OCI-LY1 (cell line): ENCODE results near the gene GNRH2.

Experiments used
- H2AFZ ChIP-seq: fragments of 200-600 bp; sonication (generic), shearing (Covaris generic); 2 replicates; pipeline ENCODE4 v1.6.0; 2014; ENCODE audit warnings: antibody characterized with exemption, mild to moderate bottlenecking, low read length
- H3F3A ChIP-seq: fragments of 200-600 bp; sonication (generic), shearing (Covaris generic); 2 replicates; pipeline ENCODE4 v1.6.0; 2014; ENCODE audit warnings: mild to moderate bottlenecking, antibody characterized with exemption, low read length, moderate library complexity; ENCODE audit not compliant: insufficient read depth
- H3K27ac ChIP-seq: fragments of 200-600 bp; sonication (generic); 2 replicates; pipeline ENCODE4 v1.5.1; 2014; ENCODE audit warnings: low read length, mixed run types, mild to moderate bottlenecking, low read depth; ENCODE audit not compliant: poor library complexity, severe bottlenecking
- H3K27me3 ChIP-seq: fragments of 200-600 bp; sonication (generic); 2 replicates; pipeline ENCODE4 v1.6.0; 2014; ENCODE audit warnings: antibody characterized with exemption, mild to moderate bottlenecking, low read length, moderate library complexity; ENCODE audit not compliant: insufficient read depth
- H3K36me3 ChIP-seq: fragments of 200-600 bp; sonication (generic); 2 replicates; pipeline ENCODE4 v1.6.1; 2014; ENCODE audit warnings: mild to moderate bottlenecking, antibody characterized with exemption, low read length, moderate library complexity, mixed read lengths; ENCODE audit not compliant: insufficient read depth
- H3K4me1 ChIP-seq: fragments of 200-600 bp; sonication (generic); 2 replicates; pipeline ENCODE4 v1.5.1; 2014; ENCODE audit warnings: mild to moderate bottlenecking, low read length, moderate library complexity; ENCODE audit not compliant: insufficient read depth, severe bottlenecking
- H3K4me2 ChIP-seq: fragments of 200-600 bp; sonication (generic), shearing (Covaris generic); 2 replicates; pipeline ENCODE4 v1.6.1; 2014; ENCODE audit warnings: low read length
- H3K4me3 ChIP-seq: fragments of 200-600 bp; sonication (generic); 2 replicates; pipeline ENCODE4 v1.5.1; 2014; ENCODE audit warnings: low read length, low read depth, mild to moderate bottlenecking, mixed read lengths; ENCODE audit not compliant: poor library complexity, severe bottlenecking
- H3K79me2 ChIP-seq: fragments of 200-600 bp; shearing (Covaris generic); 2 replicates; pipeline ENCODE4 v1.6.1; 2016; ENCODE audit warnings: mixed run types, low read length, mixed read lengths; ENCODE audit not compliant: insufficient read depth
- H3K9ac ChIP-seq: fragments of 200-600 bp; sonication (generic), shearing (Covaris generic); 2 replicates; pipeline ENCODE4 v1.6.1; 2014; ENCODE audit warnings: mild to moderate bottlenecking, low read length, mixed read lengths
- H3K9me2 ChIP-seq: fragments of 200-600 bp; sonication (generic), shearing (Covaris generic); 2 replicates; pipeline ENCODE4 v1.6.1; 2014; ENCODE audit warnings: low read depth, mild to moderate bottlenecking, low read length, mixed read lengths
- H3K9me3 ChIP-seq: fragments of 200-600 bp; shearing (Covaris generic); 2 replicates; pipeline ENCODE4 v1.6.1; 2014; ENCODE audit warnings: low read length, mixed read lengths
- H4K20me1 ChIP-seq: fragments of 200-600 bp; sonication (generic), shearing (Covaris generic); 2 replicates; pipeline ENCODE4 v1.6.0; 2016; ENCODE audit warnings: mild to moderate bottlenecking, low read length; ENCODE audit not compliant: insufficient read depth
- CTCF ChIP-seq: fragments of 200-600 bp; sonication (generic), shearing (Covaris generic); IDR thresholded peaks from 2 replicates; pipeline ENCODE4 v1.5.1; 2017; ENCODE audit warnings: mild to moderate bottlenecking, antibody characterized with exemption, low read length, moderate library complexity, mixed read lengths
- EZH2 ChIP-seq: fragments of 200-600 bp; sonication (generic), shearing (Covaris generic); IDR thresholded peaks from 2 replicates; pipeline ENCODE4 v1.8.0; 2017; ENCODE audit warnings: borderline replicate concordance, mixed run types, mild to moderate bottlenecking, antibody characterized with exemption, low read length, moderate library complexity, mixed read lengths

GNRH2 gene

DNA sequence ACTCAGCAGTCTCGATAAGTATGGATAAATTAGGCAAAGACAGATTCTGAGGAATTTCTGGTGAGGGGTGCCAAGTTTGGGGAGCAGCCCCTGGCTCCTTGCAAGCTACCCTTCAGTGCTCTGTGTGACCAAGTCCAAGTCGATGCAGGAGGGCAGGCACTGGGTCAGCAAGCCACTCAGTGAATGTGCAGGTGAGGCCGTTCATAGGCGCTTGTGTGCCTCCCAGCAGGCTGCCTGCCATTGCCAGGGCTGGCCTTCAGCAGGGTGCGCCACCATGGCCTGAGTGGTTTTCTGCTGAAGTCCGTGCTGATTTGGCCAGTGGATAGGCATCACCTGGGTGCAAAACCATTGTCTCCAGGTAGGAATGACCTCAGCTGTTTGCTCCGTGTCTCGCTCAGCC, 3.3 kb upstream of the GNRH2 start:
- Histone ChIP-seq H4K20me1 (no peaks in the 10 kb centered on the region), H3K79me2 (no peaks in the 10 kb centered on the region), H3F3A (no peaks in the 10 kb centered on the region), H3K36me3 (peaks cover 51% of the 10 kb centered on the region), H3K4me2 (no peak overlapping the region), H3K4me1 (peaks cover 3% of the 10 kb centered on the region), H3K9me2 (no peaks in the 10 kb centered on the region), H3K27ac (no peak overlapping the region), H2AFZ (no peak overlapping the region), H3K27me3 (no peaks in the 10 kb centered on the region), H3K9me3 (no peaks in the 10 kb centered on the region), H3K4me3 (no peak overlapping the region), H3K9ac (no peak overlapping the region)
- no peak for TF ChIP-seq CTCF
- TF ChIP-seq EZH2, result no peak

- Histone ChIP-seq H3K9me2 (no peaks in the 10 kb centered on the region), H3K9ac (no peak overlapping the region), H3K4me1 (peaks cover 9% of the 10 kb centered on the region), H3K27me3 (no peaks in the 10 kb centered on the region), H3F3A (no peaks in the 10 kb centered on the region), H3K79me2 (peaks cover 5% of the 10 kb centered on the region; the same call in 1 of the 2 replicates), H2AFZ (no peak overlapping the region), H3K4me2 (no peak overlapping the region), H3K9me3 (no peaks in the 10 kb centered on the region), H3K4me3 (no peak overlapping the region), H3K36me3 (peaks cover 34% of the 10 kb centered on the region; the same call in 1 of the 2 replicates), H3K27ac (no peak overlapping the region), H4K20me1 (no peaks in the 10 kb centered on the region)
- no peak for TF ChIP-seq CTCF
- no peak for TF ChIP-seq EZH2
Observed at GRCh38 chr20:3041854-3042409, 1.5 kb upstream of the GNRH2 start.

DNA sequence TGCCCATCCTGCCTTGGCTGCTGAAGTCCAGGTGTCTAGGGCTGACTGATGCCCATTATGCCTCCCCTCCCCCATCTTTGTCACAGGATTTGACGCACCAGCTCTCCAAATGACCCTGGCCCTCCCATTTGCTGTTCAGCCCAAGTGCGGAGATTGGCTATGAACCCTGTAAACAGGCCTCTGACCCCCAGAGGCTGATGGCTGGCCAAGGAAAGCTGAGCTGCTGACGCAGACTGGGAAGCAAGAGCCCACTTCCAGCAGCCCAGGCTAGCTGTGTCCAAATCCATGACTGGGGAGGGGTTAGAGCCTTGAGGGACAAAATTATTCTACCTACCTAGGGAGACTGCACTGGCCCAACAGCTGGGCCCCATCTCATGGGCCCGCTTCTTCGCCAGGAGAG, 797 bp upstream of the GNRH2 start:
- Histone ChIP-seq H3K9ac (no peak overlapping the region), H3K27ac (no peak overlapping the region), H3K4me2 (no peak overlapping the region), H3K36me3 (peaks cover 30% of the 10 kb centered on the region; the same call in 1 of the 2 replicates), H2AFZ (no peak overlapping the region), H4K20me1 (no peaks in the 10 kb centered on the region), H3K27me3 (no peaks in the 10 kb centered on the region), H3K9me3 (no peaks in the 10 kb centered on the region), H3F3A (no peaks in the 10 kb centered on the region), H3K4me3 (no peak overlapping the region), H3K4me1 (peaks cover 15% of the 10 kb centered on the region), H3K9me2 (no peaks in the 10 kb centered on the region), H3K79me2 (peaks cover 5% of the 10 kb centered on the region; the same call in 1 of the 2 replicates)
- TF ChIP-seq EZH2 (no peak), CTCF (no peak)
